NCI-H1105 treated with DMSO at 0.1 percent for 48 hours (cell line): ENCODE results near the gene UPB1.

Experiments
- DNase-seq: peaks from one replicate; lab custom pipeline; 2025; lab: John Stamatoyannopoulos, UW

UPB1 gene

DNA sequence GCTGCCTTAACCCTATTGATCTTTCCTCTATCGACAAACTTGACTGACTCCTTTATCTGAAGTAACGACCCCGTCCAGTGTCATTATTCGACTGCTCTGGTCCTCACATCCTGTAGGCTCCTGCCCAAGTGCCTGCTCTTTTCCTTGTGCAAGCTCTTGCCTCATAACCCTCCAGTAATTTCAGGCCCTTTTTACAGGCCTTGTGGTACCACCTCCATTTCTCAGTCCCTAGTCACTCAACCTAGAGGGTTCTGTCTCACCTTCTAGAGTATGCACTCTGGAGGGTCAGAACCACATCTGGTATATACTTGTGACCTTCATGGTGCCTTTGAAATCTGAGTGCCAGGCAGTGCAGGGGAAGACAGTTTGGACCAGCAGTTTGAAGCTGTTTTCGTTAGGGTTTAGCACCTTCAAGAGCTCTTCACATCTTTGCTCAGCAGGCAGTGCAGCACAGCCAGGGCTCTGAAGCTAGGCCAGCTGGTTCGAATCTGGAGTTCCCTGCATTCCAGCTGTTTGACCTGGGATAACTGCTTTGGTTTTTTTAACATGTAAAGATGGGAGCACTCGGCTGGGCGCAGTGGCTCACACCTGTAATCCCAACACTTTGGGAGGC is 71.9 kb downstream of the UPB1 start:
- DNase-seq: no peak

DNA sequence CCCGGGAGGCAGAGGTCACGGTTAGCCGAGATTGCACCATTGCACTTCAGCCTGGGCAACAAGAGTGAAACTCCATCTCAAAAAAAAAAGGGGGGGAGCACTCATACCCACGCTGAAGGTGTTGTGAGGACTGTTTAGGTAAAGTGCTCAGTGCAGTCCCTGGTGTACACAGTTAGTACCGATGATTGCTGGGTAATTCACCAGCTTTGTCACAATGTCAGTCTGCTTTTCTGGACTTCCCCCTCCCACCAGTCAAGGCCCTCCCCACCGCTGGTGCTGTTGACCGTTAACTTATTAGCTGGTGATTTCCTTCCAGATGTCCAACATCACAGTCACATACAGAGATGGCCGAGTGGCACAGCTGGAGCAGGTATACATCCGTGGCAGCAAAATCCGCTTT is 72.5 kb downstream of the UPB1 start:
- DNase-seq: no peak

DNA sequence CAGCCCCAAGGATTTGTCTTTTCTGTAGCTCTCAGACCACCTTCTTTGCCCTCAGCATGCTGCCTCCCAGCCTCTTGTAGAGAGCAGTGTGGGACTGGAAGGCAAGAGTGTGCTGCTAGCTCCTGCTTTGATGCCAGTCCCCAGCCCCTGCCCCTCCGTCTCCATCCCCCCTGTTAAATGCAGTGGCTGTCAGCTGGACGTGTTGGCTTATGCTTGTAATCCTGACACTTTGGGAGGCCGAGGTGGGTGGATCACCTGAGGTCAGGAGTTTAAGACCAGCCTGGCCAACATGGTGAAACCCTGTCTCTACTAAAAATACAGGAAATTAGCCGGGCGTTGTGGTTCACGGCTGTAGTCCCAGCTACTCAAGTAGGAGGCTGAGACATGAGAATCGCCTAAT is 76.1 kb downstream of the UPB1 start:
- no peak for DNase-seq

DNA sequence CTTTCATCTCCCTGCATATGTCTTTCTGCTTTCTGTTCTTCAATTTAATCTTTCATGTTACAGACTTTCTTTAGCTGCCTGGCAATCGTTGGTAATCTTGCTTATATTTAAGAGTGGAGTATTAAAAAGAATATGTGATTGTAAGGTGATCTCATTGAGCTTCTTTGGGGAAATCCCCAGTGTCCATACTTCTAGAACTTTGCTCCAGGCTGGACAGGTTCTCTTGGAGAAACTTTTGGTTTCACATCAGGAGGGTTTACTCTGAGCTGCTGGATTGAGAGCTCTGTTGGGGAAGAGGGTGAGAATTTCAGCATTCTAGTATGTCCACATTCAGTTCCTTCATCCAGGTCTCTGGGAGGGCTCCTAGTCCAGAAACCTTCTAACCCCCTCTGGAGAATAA is 81.6 kb downstream of the UPB1 start:
- no peak for DNase-seq
